ENCODE data around the gene MRTFB. TPM values are rescaled to one million over a fixed set of nuclear protein-coding genes. Genes with fewer than 3 reads are reported as not detected.
A peak's percentile ranks its signal among the peaks of the same experiment; 100 is the strongest.

The MRTFB gene
- total and polyA plus RNA-seq, 2 of the 13 experiments (the other 11 are each of a cell fraction or from before 2014, with no cell fraction given), result 11.4 to 14.0 TPM

GRCh38 chr16:14072360-14072759, 1.2 kb downstream of the MRTFB start (continued):
- TF ChIP-seq BCL3 (CRISPR knock-in tag; IDR thresholded peaks at IDR 0.05) (no peak), POGZ (CRISPR knock-in tag; IDR thresholded peaks at IDR 0.05) (peak; percentile 39; the same call in 1 of the 2 replicates), ZFP36L2 (CRISPR knock-in tag; IDR thresholded peaks at IDR 0.05) (no peak), ZMYM3 (CRISPR knock-in tag; IDR thresholded peaks at IDR 0.05) (peak; percentile 82), TERF1 (CRISPR knock-in tag; IDR thresholded peaks at IDR 0.05) (0 out of 2 replicates have a peak, but pooled peaks have one; percentile 31), SRSF4 (IDR thresholded peaks at IDR 0.05; ENCODE audit: low read depth, low read length, poor library complexity, severe bottlenecking) (no peak), RNF219 (CRISPR knock-in tag; IDR thresholded peaks at IDR 0.05) (no peak), POLR2G (IDR thresholded peaks at IDR 0.05; ENCODE audit: low read depth, low read length) (no peak), CHD4 (IDR thresholded peaks at IDR 0.05; ENCODE audit: borderline replicate concordance, low read length) (0 out of 2 replicates have a peak, but pooled peaks have one; percentile 50), ZSCAN21 (CRISPR knock-in tag; IDR thresholded peaks at IDR 0.05; ENCODE audit: borderline replicate concordance) (0 out of 2 replicates have a peak, but pooled peaks have one; percentile 14), KDM1A (CRISPR knock-in tag; IDR thresholded peaks at IDR 0.05) (0 out of 2 replicates have a peak, but pooled peaks have one; percentile 51), ZBTB33 (CRISPR knock-in tag; IDR thresholded peaks at IDR 0.05) (peak; percentile 81), ADNP (CRISPR knock-in tag; IDR thresholded peaks at IDR 0.05) (0 out of 2 replicates have a peak, but pooled peaks have one; percentile 58), CREB1 (IDR thresholded peaks at IDR 0.05) (no peak), CREB1 (CRISPR knock-in tag; IDR thresholded peaks at IDR 0.05) (no peak)

Data from HepG2 (cell line).